ENCODE results near the gene FOXR1. TPM values are rescaled to one million over a fixed set of nuclear protein-coding genes. Genes with fewer than 3 reads are reported as not detected.
"Not testable (repeated sequence)": the region's sequence is repeated elsewhere in the genome, so short reads cannot be mapped to it uniquely, and the experiment has no call there.

The FOXR1 gene
- total and polyA plus RNA-seq, 8 donors = not detected

- Histone ChIP-seq H3K27ac (no peak overlapping the region), H3K27me3 (peaks cover 0 to 16% (median 0%) of the 10 kb centered on the region in 3 donors), H3K9me3 (no peaks in the 10 kb centered on the region), H3K4me3 (peak overlapping the region in 1 of 4 donors; percentile 5), H3K36me3 (no peaks in the 10 kb centered on the region), H3K4me1 (peaks cover 0 to 9% (median 4%) of the 10 kb centered on the region in 4 donors)
- 21 to 34% (median 28%) methylated on average over 10 to 21 of the region's 21 CpGs for WGBS, 5 donors
- no peak for TF ChIP-seq EP300 (IDR thresholded peaks at IDR 0.05)
- no peak for TF ChIP-seq POLR2A (IDR thresholded peaks at IDR 0.05)
- TF ChIP-seq CTCF (IDR thresholded peaks at IDR 0.05) = no peak
- no peak for TF ChIP-seq POLR2AphosphoS5 (IDR thresholded peaks at IDR 0.05)
- peak in 1 of 2 donors; percentile 56 for DNase-seq
- intact Hi-C loops (cut with DNase I; ENCODE audit: low total_unique reads) = no loop called here
These were observed 8.8 kb downstream of the FOXR1 start for GRCh38 chr11:118980191-118980881.

DNA sequence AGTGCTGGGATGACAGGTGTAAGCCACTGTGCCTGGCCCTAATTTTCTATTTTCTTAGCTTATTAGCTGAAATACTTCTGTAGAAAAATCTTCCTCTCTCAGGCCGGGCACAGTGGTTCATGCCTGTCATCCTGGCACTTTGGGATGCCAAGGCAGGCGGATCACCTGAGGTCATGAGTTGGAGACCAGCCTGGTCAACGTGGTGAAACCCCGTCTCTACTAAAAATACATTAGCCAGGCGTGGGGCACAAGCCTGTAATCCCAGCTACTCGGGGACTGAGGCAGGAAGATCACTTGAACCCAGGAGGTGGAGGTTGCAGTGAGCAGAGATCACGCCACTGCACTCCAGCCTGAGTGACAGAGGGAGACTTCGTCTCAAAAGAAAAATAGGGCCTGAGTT lies 12.8 kb downstream of the FOXR1 start:
- intact Hi-C loops (cut with DNase I; ENCODE audit: low total_unique reads); DNase-seq; H3K27ac ChIP-seq; H3K4me1 ChIP-seq; H3K9me3 ChIP-seq; H3K36me3 ChIP-seq; H3K4me3 ChIP-seq; H3K27me3 ChIP-seq: not testable (repeated sequence)
- WGBS, 5 donors = 75 to 87% (median 75%) methylated on average over 8 of the region's 8 CpGs

DNA sequence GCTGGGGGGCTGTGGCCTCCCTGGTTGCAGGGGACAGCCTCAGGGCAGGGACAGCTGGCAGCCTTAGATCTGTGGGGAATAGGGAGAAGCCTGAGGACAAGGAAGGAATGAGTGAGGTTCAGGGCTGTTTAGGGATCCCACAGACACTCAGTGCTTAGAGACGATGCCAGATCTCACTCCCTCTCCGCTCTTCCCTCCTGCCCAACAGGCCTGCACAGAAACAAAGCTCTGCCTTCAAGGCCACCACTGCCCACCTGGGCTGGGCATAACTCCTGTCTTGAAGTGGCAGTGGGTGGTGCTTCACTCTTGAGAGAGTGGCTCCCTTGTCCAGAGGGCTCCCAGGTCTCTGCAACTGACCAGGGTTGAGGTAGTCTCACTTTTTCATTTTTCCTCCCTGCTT lies 13.3 kb downstream of the FOXR1 start:
- no peak overlapping the region for H3K4me3 ChIP-seq
- 58 to 85% (median 83%) methylated on average over 2 of the region's 2 CpGs for WGBS, 5 donors
- no peak for TF ChIP-seq POLR2AphosphoS5 (IDR thresholded peaks at IDR 0.05)
- TF ChIP-seq EP300 (IDR thresholded peaks at IDR 0.05) = no peak
- no peak for TF ChIP-seq POLR2A (IDR thresholded peaks at IDR 0.05)
- no peak for TF ChIP-seq CTCF (IDR thresholded peaks at IDR 0.05)
- no peak for DNase-seq
- no peaks in the 10 kb centered on the region for H3K36me3 ChIP-seq
- intact Hi-C loops (cut with DNase I; ENCODE audit: low total_unique reads) = no loop called here
- H3K27ac ChIP-seq = no peak overlapping the region
- peaks cover 0 to 9% (median 4%) of the 10 kb centered on the region in 4 donors for H3K4me1 ChIP-seq
- no peaks in the 10 kb centered on the region for H3K27me3 ChIP-seq
- no peaks in the 10 kb centered on the region for H3K9me3 ChIP-seq

GRCh38 chr11:118988280-118988679 lies 16.7 kb downstream of the FOXR1 start:
- Histone ChIP-seq H3K27ac (no peak overlapping the region), H3K36me3 (no peaks in the 10 kb centered on the region), H3K9me3 (no peaks in the 10 kb centered on the region), H3K27me3 (no peaks in the 10 kb centered on the region), H3K4me1 (no peaks in the 10 kb centered on the region), H3K4me3 (no peak overlapping the region)
- WGBS, 5 donors = 71 to 89% (median 79%) methylated on average over 5 of the region's 5 CpGs
- intact Hi-C loops (cut with DNase I; ENCODE audit: low total_unique reads) = no loop called here
- no peak for TF ChIP-seq POLR2AphosphoS5 (IDR thresholded peaks at IDR 0.05)
- no peak for TF ChIP-seq POLR2A (IDR thresholded peaks at IDR 0.05)
- TF ChIP-seq CTCF (IDR thresholded peaks at IDR 0.05) = no peak
- TF ChIP-seq EP300 (IDR thresholded peaks at IDR 0.05) = no peak
- no peak for DNase-seq

- H3K27ac ChIP-seq, DNase-seq: not testable (repeated sequence)
These were observed 20.0 kb downstream of the FOXR1 start for GRCh38 chr11:118991486-118992038.

More at GRCh38 chr11:118991486-118992038, 20.0 kb downstream of the FOXR1 start:
- 90 to 98% (median 97%) methylated on average over 18 to 44 of the region's 44 CpGs for WGBS, 5 donors
- H3K9me3 ChIP-seq; intact Hi-C loops (cut with DNase I; ENCODE audit: low total_unique reads); H3K4me3 ChIP-seq; H3K27me3 ChIP-seq; H3K36me3 ChIP-seq; H3K4me1 ChIP-seq: not testable (repeated sequence)

All from stomach (tissue), 9 donors.